GM21529 (cell line): ENCODE measurements around the gene PDZK1IP1.

Source experiments
- ATAC-seq: cut with Tn5 transposase; IDR thresholded peaks from one replicate; pipeline ENCODE4 v1.9.1; 2021; ENCODE audit not compliant: unreplicated experiment

Gene PDZK1IP1

GRCh38 chr1:47189844-47190508 lies at the start of gene PDZK1IP1:
Gene PDZK1IP1 (minus strand): TSS chr1:47190036. CDS start chr1:47189932, 104 bp downstream.
- ATAC-seq = no peak

- no peak for ATAC-seq
Measured at GRCh38 chr1:47238935-47239592, 49.2 kb upstream of the PDZK1IP1 start.

GRCh38 chr1:47235806-47236205 lies 46.0 kb upstream of the PDZK1IP1 start:
- no peak for ATAC-seq

GRCh38 chr1:47235241-47235681 lies 45.4 kb upstream of the PDZK1IP1 start:
- no peak for ATAC-seq

GRCh38 chr1:47233186-47233585 lies 43.4 kb upstream of the PDZK1IP1 start:
- ATAC-seq = no peak

- ATAC-seq = no peak
Measured at GRCh38 chr1:47232187-47232874, 42.5 kb upstream of the PDZK1IP1 start, which contains the start of gene TAL1. Gene TAL1 (minus strand): TSS chr1:47232225. CDS start chr1:47225888, 6,337 bp downstream.

GRCh38 chr1:47231301-47232186 lies 41.7 kb upstream of the PDZK1IP1 start:
- no peak for ATAC-seq

- ATAC-seq = no peak
Measured at GRCh38 chr1:47230692-47231300, 41.0 kb upstream of the PDZK1IP1 start.

- no peak for ATAC-seq
Measured at GRCh38 chr1:47229886-47230691, 40.3 kb upstream of the PDZK1IP1 start.

GRCh38 chr1:47229031-47229885 lies 39.4 kb upstream of the PDZK1IP1 start:
- no peak for ATAC-seq

- no peak for ATAC-seq
Measured at GRCh38 chr1:47228644-47229030, 38.8 kb upstream of the PDZK1IP1 start.

GRCh38 chr1:47227341-47228232 lies 37.8 kb upstream of the PDZK1IP1 start:
- no peak for ATAC-seq

- ATAC-seq = no peak
Measured at GRCh38 chr1:47226839-47227215, 37.0 kb upstream of the PDZK1IP1 start.

GRCh38 chr1:47226121-47226838 lies 36.4 kb upstream of the PDZK1IP1 start:
- ATAC-seq = no peak

- no peak for ATAC-seq
Measured at GRCh38 chr1:47225430-47226100, 35.7 kb upstream of the PDZK1IP1 start.

- ATAC-seq = no peak
Measured at GRCh38 chr1:47224676-47225399, 35.0 kb upstream of the PDZK1IP1 start.
